Central memory CD8-positive, alpha-beta T cell (primary cell): ENCODE results near the gene LIG4.

Source experiments
- ATAC-seq: fragments of 150-1000 bp; cut with Tn5 transposase; replicated peaks from 2 replicates; pipeline ENCODE4 v1.10.0; 2022; ENCODE audit warnings: mild to moderate bottlenecking, moderate FRiP score, moderate number of reproducible peaks; ENCODE audit not compliant: poor library complexity, severe bottlenecking; ENCODE audit errors: extremely low read depth
- DNase-seq, 2 donors: peaks; one replicate each; pipeline ENCODE4 v3.0.0; 2021; ENCODE audit warnings: low spot score in 2 of 2
- H3K27ac Mint-ChIP-seq: one replicate; pipeline ENCODE4 v1.8.0; 2022; ENCODE audit warnings: low read depth, mild to moderate bottlenecking, moderate library complexity, mixed read lengths
- H3K27me3 Mint-ChIP-seq: one replicate; pipeline ENCODE4 v1.8.0; 2022; ENCODE audit warnings: mixed read lengths
- H3K36me3 Mint-ChIP-seq: one replicate; pipeline ENCODE4 v1.8.0; 2022; ENCODE audit warnings: mild to moderate bottlenecking, moderate library complexity, mixed read lengths; ENCODE audit not compliant: insufficient read depth
- H3K4me1 Mint-ChIP-seq: one replicate; pipeline ENCODE4 v1.8.0; 2022; ENCODE audit warnings: mixed read lengths
- H3K4me3 Mint-ChIP-seq: one replicate; pipeline ENCODE4 v1.8.0; 2022; ENCODE audit warnings: mild to moderate bottlenecking, moderate library complexity, mixed read lengths
- H3K9me3 Mint-ChIP-seq: one replicate; pipeline ENCODE4 v1.8.0; 2022; ENCODE audit warnings: mixed read lengths

LIG4 gene

GRCh38 chr13:108185223-108185622 lies 30.1 kb downstream of the LIG4 start:
- Mint-ChIP-seq H3K36me3 (no peaks in the 10 kb centered on the region), H3K27ac (no peak overlapping the region), H3K9me3 (no peaks in the 10 kb centered on the region), H3K4me1 (no peaks in the 10 kb centered on the region), H3K27me3 (peaks cover 16% of the 10 kb centered on the region), H3K4me3 (no peak overlapping the region)
- ATAC-seq = no peak
- DNase-seq = no peak

GRCh38 chr13:108182652-108183051 lies 32.7 kb downstream of the LIG4 start:
- DNase-seq (no peak), ATAC-seq (no peak)
- Mint-ChIP-seq H3K36me3 (no peaks in the 10 kb centered on the region), H3K27me3 (no peaks in the 10 kb centered on the region), H3K27ac (no peak overlapping the region), H3K9me3 (no peaks in the 10 kb centered on the region), H3K4me3 (no peak overlapping the region), H3K4me1 (no peaks in the 10 kb centered on the region)

GRCh38 chr13:108178078-108178477 lies 37.3 kb downstream of the LIG4 start:
- Mint-ChIP-seq H3K27me3 (no peaks in the 10 kb centered on the region), H3K4me3 (no peak overlapping the region), H3K27ac (no peak overlapping the region), H3K9me3 (no peaks in the 10 kb centered on the region), H3K36me3 (no peaks in the 10 kb centered on the region), H3K4me1 (no peaks in the 10 kb centered on the region)
- no peak for ATAC-seq
- no peak for DNase-seq

- no peaks in the 10 kb centered on the region for H3K4me1 Mint-ChIP-seq
- no peak overlapping the region for H3K27ac Mint-ChIP-seq
- ATAC-seq (no peak), DNase-seq (peak in 1 of 2 donors; percentile 29)
- H3K36me3 Mint-ChIP-seq = no peaks in the 10 kb centered on the region
- peaks cover 9% of the 10 kb centered on the region for H3K27me3 Mint-ChIP-seq
- no peak overlapping the region for H3K4me3 Mint-ChIP-seq
- peaks cover 1% of the 10 kb centered on the region for H3K9me3 Mint-ChIP-seq
Observed at GRCh38 chr13:108176685-108177274, 38.6 kb downstream of the LIG4 start.

GRCh38 chr13:108168929-108169328 lies 46.4 kb downstream of the LIG4 start:
- Mint-ChIP-seq H3K27me3 (peaks cover 48% of the 10 kb centered on the region), H3K36me3 (no peaks in the 10 kb centered on the region), H3K9me3 (peaks cover 19% of the 10 kb centered on the region), H3K27ac (no peak overlapping the region), H3K4me3 (no peak overlapping the region), H3K4me1 (no peaks in the 10 kb centered on the region)
- ATAC-seq (no peak), DNase-seq (no peak)

GRCh38 chr13:108166078-108166477 lies 49.3 kb downstream of the LIG4 start:
- Mint-ChIP-seq H3K9me3 (peaks cover 13% of the 10 kb centered on the region), H3K4me1 (no peaks in the 10 kb centered on the region), H3K27ac (no peak overlapping the region), H3K27me3 (peaks cover 49% of the 10 kb centered on the region), H3K4me3 (no peak overlapping the region), H3K36me3 (no peaks in the 10 kb centered on the region)
- ATAC-seq = no peak
- no peak for DNase-seq

GRCh38 chr13:108158746-108159145 lies 56.6 kb downstream of the LIG4 start:
- H3K27me3 Mint-ChIP-seq = peaks cover 28% of the 10 kb centered on the region
- H3K27ac Mint-ChIP-seq = no peak overlapping the region
- no peak overlapping the region for H3K4me3 Mint-ChIP-seq
- ATAC-seq = no peak
- H3K36me3 Mint-ChIP-seq = no peaks in the 10 kb centered on the region
- no peaks in the 10 kb centered on the region for H3K4me1 Mint-ChIP-seq
- H3K9me3 Mint-ChIP-seq = no peaks in the 10 kb centered on the region
- no peak for DNase-seq
